T-helper 2 cell treated with Interferon-gamma antibody and Interleukin-4, amounts not matched to agents 100 ng/mL and 5 ng/mL, for 36 hours (primary cell): Measurements from ENCODE around the gene HIVEP1. TPM values are rescaled to one million over a fixed set of nuclear protein-coding genes. Genes with fewer than 3 reads are reported as not detected.

Experiments used
- intact Hi-C: fragments of 100-400 bp; cut with micrococcal nuclease; formaldehyde crosslinking; loops from one replicate; pipeline ENCODE4 v1.15.1; 2023
- total RNA-seq: library from RNA; stranded (reverse); gene quantifications from 2 replicates; pipeline ENCODE4 v1.2.3, GENCODE V29; 2022

The HIVEP1 gene
- total RNA-seq, 1 donor from 2014 or later: 18.1 TPM

- intact Hi-C loops: loop anchor here (10.0 kb wide), 1 partner anchor 432 kb away; no protein-coding TSS in a partner anchor
Measured at GRCh38 chr6:12172572-12172971, 160.5 kb downstream of the HIVEP1 start.

- intact Hi-C loops: loop anchor here (10.0 kb wide), 1 partner anchor 432 kb away; no protein-coding TSS in a partner anchor
Measured at GRCh38 chr6:12173181-12173580, 161.1 kb downstream of the HIVEP1 start.

- intact Hi-C loops: loop anchor here (10.0 kb wide), 1 partner anchor 431 kb away; no protein-coding TSS in a partner anchor
Measured at GRCh38 chr6:12173661-12174060, 161.5 kb downstream of the HIVEP1 start.

GRCh38 chr6:12174878-12175277 is 162.8 kb downstream of the HIVEP1 start:
- intact Hi-C loops: loop anchor here (10.0 kb wide), 1 partner anchor 430 kb away; no protein-coding TSS in a partner anchor

GRCh38 chr6:12175626-12176025 is 163.5 kb downstream of the HIVEP1 start:
- intact Hi-C loops: loop anchor here (10.0 kb wide), 1 partner anchor 429 kb away; no protein-coding TSS in a partner anchor

GRCh38 chr6:12176782-12177181 is 164.7 kb downstream of the HIVEP1 start:
- intact Hi-C loops: loop anchor here (10.0 kb wide), 1 partner anchor 428 kb away; no protein-coding TSS in a partner anchor

GRCh38 chr6:12178521-12178920 is 166.4 kb downstream of the HIVEP1 start:
- intact Hi-C loops: loop anchor here (10.0 kb wide), 1 partner anchor 426 kb away; no protein-coding TSS in a partner anchor

GRCh38 chr6:12181481-12181880 is 169.4 kb downstream of the HIVEP1 start:
- intact Hi-C loops: no loop called here

GRCh38 chr6:12182676-12183075 is 170.6 kb downstream of the HIVEP1 start:
- intact Hi-C loops: no loop called here

- intact Hi-C loops: no loop called here
Measured at GRCh38 chr6:12185081-12185673, 173.1 kb downstream of the HIVEP1 start.

GRCh38 chr6:12186528-12186927 is 174.4 kb downstream of the HIVEP1 start:
- intact Hi-C loops: no loop called here

- intact Hi-C loops: no loop called here
Measured at GRCh38 chr6:12189150-12189549, 177.0 kb downstream of the HIVEP1 start.

- intact Hi-C loops: no loop called here
Measured at GRCh38 chr6:12189661-12190060, 177.5 kb downstream of the HIVEP1 start.

GRCh38 chr6:12190252-12190651 is 178.1 kb downstream of the HIVEP1 start:
- intact Hi-C loops: no loop called here

GRCh38 chr6:12196326-12196936 is 184.3 kb downstream of the HIVEP1 start:
- intact Hi-C loops: no loop called here

GRCh38 chr6:12198851-12199250 is 186.7 kb downstream of the HIVEP1 start:
- intact Hi-C loops: no loop called here

- intact Hi-C loops: no loop called here
Measured at GRCh38 chr6:12200015-12200564, 188.0 kb downstream of the HIVEP1 start.

- intact Hi-C loops: no loop called here
Measured at GRCh38 chr6:12200761-12201160, 188.6 kb downstream of the HIVEP1 start.

GRCh38 chr6:12203001-12203400 is 190.9 kb downstream of the HIVEP1 start:
- intact Hi-C loops: no loop called here

GRCh38 chr6:12208190-12208589 is 196.1 kb downstream of the HIVEP1 start:
- intact Hi-C loops: no loop called here

- intact Hi-C loops: no loop called here
Measured at GRCh38 chr6:12208673-12209072, 196.6 kb downstream of the HIVEP1 start.
